Testis (tissue), 3 donors: ENCODE data around the gene PLPPR2. TPM values are rescaled to one million over a fixed set of nuclear protein-coding genes. Genes with fewer than 3 reads are reported as not detected.
"Not testable (repeated sequence)": the region's sequence is repeated elsewhere in the genome, so short reads cannot be mapped to it uniquely, and the experiment has no call there.

ENCODE experiments used
- DNase-seq: peaks from one replicate; pipeline ENCODE4 v3.0.0-alpha.2; 2019
- H3K27ac ChIP-seq, 2 donors: fragments of 200-600 bp; sonication (generic); one replicate each; pipeline ENCODE4 v1.5.1; 2019
- H3K27me3 ChIP-seq: fragments of 200-600 bp; sonication (generic); one replicate; pipeline ENCODE4 v1.5.1; 2019
- H3K36me3 ChIP-seq: fragments of 200-600 bp; sonication (generic); one replicate; pipeline ENCODE4 v1.5.1; 2017; ENCODE audit warnings: low read depth; ENCODE audit errors: missing control alignments
- H3K4me1 ChIP-seq: fragments of 200-600 bp; sonication (generic); one replicate; pipeline ENCODE4 v1.5.1; 2019
- H3K4me3 ChIP-seq, 2 donors: fragments of 200-600 bp; sonication (generic); one replicate each; pipeline ENCODE4 v1.5.1; 2017 to 2019
- H3K9me3 ChIP-seq: fragments of 200-600 bp; sonication (generic); one replicate; pipeline ENCODE4 v1.5.1; 2017
- POLR2A ChIP-seq: fragments of 450-650 bp; IDR thresholded peaks from one replicate; pipeline ENCODE4 v1.6.1; 2017; ENCODE audit warnings: antibody characterized with exemption, mild to moderate bottlenecking, moderate library complexity
- WGBS, 2 donors: methylation state at CpG; one replicate each; pipeline ENCODE4 v1.1.5; 2018; 5-methylcytosine and 5-hydroxymethylcytosine counted together
- intact Hi-C: fragments of 100-400 bp; cut with DNase I; formaldehyde crosslinking; loops from one replicate; pipeline ENCODE4 v1.15.1; 2023; ENCODE audit warnings: low total_unique reads
- polyA plus RNA-seq: library from polyadenylated mRNA; stranded (reverse); fragments of 350-450 nt; fragmentation: Illumina TruSeq; extraction: RNeasy Lipid Tissue Mini Kit (QIAGEN cat#74804); gene quantifications from one replicate; pipeline ENCODE4 v1.2.3, GENCODE V29; 2014; ENCODE audit warnings: low read depth, low replicate concordance; ENCODE audit not compliant: insufficient read depth
- total RNA-seq, 2 donors: library from RNA; depleted of rRNA; stranded (reverse); fragments of >200 nt; gene quantifications; one replicate each; pipeline ENCODE4 v1.2.3, GENCODE V29; 2016
- TF ChIP-seq, protein P1 (sequence below), 3 experiments: fragments of 450-650 bp in 2 of 3; fragments of 200-600 bp in 1 of 3; sonication (generic) in 1 of 3; IDR thresholded peaks; one replicate each; pipeline ENCODE4 v1.5.1; 2016 to 2019; ENCODE audit warnings: antibody characterized with exemption in 3 of 3, mild to moderate bottlenecking in 2 of 3, moderate library complexity in 1 of 3

PLPPR2 gene
- total and polyA plus RNA-seq, 3 donors from 2014 or later, result 20.3 to 28.9 (median 27.1) TPM

DNA sequence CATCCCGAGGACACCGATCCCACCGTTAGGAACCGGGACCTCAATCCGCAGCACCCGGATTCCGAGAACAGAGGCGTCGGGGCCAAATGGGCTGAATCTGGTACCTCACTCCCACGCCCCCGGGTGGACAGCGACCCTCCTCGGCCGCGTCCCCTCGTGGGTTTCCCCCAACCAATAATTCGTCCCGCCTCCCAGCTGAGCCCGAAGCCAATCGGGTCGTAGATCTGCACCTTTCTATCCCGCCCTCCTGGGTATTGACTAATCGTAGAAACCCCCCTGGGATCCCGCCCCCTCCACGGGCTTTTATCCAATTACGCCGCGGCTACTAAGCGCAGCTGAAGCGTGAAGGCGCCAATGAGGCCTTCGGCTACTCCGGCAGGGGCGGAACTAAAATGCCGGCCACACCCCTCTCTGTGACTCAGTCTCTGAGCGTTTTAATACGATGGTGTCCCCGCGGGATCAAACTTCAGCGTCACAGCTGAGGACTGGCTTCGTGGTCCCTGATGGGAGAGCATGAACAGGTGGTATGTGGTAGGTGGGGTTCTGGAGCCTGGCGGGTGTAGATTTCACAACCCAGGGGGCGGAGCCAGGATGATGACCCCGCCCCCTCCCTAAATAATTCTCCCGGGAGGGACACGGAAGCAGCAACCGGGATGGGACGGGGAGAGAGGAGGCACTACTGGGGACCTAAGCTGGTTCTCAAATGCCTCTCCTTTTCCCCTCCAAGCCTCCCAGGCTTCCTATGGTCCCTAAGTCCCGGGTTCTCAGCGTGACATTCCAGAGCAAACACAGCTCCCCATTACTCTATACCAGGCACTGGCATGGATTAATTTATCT lies 8.9 kb upstream of the PLPPR2 start, which contains the start of the genes CCDC159 and TMEM205:
Gene CCDC159, plus strand, starts transcription at position 416 of the 837 bp plus-strand sequence. Its CDS starts 88 bp downstream, at position 504.
Gene TMEM205, minus strand, starts transcription at position 165 of the 837 bp plus-strand sequence. CDS start 649 bp downstream, outside the sequence.
- WGBS, 2 donors, result 0% methylated on average over 26 to 34 of the region's 50 CpGs
- DNase-seq, result peak; percentile 99
- no peaks in the 10 kb centered on the region for H3K27me3 ChIP-seq
- no peaks in the 10 kb centered on the region for H3K36me3 ChIP-seq
- peak within 1 kb of the TSS; percentile 61 to 68 for H3K4me3 ChIP-seq
- intact Hi-C loops, result no loop called here
- H3K9me3 ChIP-seq, result no peaks in the 10 kb centered on the region
- peaks cover 9% of the 10 kb centered on the region for H3K4me1 ChIP-seq
- TF ChIP-seq, protein P1, sequence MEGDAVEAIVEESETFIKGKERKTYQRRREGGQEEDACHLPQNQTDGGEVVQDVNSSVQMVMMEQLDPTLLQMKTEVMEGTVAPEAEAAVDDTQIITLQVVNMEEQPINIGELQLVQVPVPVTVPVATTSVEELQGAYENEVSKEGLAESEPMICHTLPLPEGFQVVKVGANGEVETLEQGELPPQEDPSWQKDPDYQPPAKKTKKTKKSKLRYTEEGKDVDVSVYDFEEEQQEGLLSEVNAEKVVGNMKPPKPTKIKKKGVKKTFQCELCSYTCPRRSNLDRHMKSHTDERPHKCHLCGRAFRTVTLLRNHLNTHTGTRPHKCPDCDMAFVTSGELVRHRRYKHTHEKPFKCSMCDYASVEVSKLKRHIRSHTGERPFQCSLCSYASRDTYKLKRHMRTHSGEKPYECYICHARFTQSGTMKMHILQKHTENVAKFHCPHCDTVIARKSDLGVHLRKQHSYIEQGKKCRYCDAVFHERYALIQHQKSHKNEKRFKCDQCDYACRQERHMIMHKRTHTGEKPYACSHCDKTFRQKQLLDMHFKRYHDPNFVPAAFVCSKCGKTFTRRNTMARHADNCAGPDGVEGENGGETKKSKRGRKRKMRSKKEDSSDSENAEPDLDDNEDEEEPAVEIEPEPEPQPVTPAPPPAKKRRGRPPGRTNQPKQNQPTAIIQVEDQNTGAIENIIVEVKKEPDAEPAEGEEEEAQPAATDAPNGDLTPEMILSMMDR (IDR thresholded peaks at IDR 0.05), result no peak
- no peak for TF ChIP-seq POLR2A
- H3K27ac ChIP-seq, result peak within 1 kb of the TSS; percentile 57 to 87

DNA sequence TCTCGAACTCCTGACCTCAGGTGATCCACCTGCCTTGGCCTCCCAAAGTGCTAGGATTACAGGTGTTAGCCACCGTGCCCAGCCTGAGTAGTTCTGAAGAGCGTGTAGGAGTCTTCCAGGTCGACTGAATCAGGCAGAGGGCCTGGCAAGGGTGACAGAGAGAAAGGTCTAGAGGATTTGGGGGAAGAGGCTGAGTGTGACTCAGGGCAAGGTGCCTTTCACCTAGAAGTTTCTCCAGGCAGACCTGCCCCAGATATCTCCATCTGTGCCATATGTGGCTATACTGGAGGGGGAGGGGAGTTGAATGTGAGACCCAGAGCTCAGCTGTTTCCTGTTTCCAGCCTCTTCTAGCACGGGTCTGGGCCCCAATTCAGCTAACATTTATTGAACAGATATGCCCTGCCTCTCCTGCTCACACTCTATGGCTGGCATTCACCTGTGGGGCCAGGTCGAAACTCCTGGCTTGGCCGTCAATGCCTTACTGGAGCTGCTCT lies 7.6 kb upstream of the PLPPR2 start:
- intact Hi-C loops, result no loop called here
- Histone ChIP-seq H3K27me3 (no peaks in the 10 kb centered on the region), H3K27ac (no peak overlapping the region), H3K36me3 (no peaks in the 10 kb centered on the region), H3K4me1 (peaks cover 9% of the 10 kb centered on the region), H3K4me3 (no peak overlapping the region), H3K9me3 (no peaks in the 10 kb centered on the region)
- TF ChIP-seq, protein P1 (IDR thresholded peaks at IDR 0.05), result no peak
- no peak for TF ChIP-seq POLR2A
- 82% methylated on average over 7 of the region's 7 CpGs for WGBS, 2 donors
- no peak for DNase-seq

DNA sequence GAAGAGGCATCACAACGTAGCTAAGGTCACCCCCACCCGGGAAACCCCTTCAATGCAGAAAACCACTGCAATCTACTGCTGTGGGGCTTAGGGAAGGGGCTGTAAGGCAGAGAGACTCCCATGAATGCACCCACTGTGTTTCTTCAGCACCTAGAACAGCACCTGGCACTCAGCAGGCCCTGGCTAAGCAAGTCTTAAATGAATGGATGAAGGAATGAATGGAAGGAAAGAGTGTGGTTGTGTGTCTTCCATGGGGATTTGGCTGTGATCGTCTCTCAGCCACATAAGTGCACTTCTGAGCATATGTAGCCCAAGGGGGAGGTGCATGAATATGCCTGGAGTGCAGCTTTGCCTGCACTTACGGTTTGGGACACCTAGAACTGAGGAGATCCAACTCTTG lies 6.1 kb upstream of the PLPPR2 start:
- TF ChIP-seq, protein P1 (IDR thresholded peaks at IDR 0.05), result no peak
- no peak for TF ChIP-seq POLR2A
- Histone ChIP-seq H3K4me3 (no peak overlapping the region), H3K9me3 (no peaks in the 10 kb centered on the region), H3K36me3 (no peaks in the 10 kb centered on the region), H3K4me1 (peaks cover 9% of the 10 kb centered on the region), H3K27me3 (no peaks in the 10 kb centered on the region), H3K27ac (no peak overlapping the region)
- WGBS, 2 donors, result 96 to 100% methylated on average over 3 to 4 of the region's 4 CpGs
- intact Hi-C loops, result no loop called here
- DNase-seq, result no peak

DNA sequence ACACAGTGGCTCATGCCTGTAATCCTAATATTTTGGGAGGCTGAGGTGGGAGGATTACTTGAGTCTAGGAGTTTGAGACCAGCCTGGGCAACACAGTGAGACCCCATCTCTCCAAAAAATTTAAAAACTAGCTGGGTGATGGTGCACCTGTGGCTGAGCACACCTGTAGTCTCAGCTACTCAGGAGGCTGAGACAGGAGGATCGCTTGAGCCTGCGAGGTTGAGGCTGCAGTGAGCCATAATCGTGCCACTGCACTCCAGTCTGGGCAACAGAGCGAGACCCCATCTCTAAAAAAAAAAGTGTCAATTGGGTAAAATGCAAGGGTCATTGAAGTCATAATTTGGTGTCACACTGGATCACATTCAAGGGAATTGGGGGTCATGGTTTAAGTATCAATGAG lies 1.1 kb upstream of the PLPPR2 start:
- H3K27me3 ChIP-seq, intact Hi-C loops, H3K27ac ChIP-seq, H3K4me1 ChIP-seq, H3K36me3 ChIP-seq, H3K9me3 ChIP-seq, H3K4me3 ChIP-seq, DNase-seq: not testable (repeated sequence)
- 89 to 94% methylated on average over 4 of the region's 4 CpGs for WGBS, 2 donors

DNA sequence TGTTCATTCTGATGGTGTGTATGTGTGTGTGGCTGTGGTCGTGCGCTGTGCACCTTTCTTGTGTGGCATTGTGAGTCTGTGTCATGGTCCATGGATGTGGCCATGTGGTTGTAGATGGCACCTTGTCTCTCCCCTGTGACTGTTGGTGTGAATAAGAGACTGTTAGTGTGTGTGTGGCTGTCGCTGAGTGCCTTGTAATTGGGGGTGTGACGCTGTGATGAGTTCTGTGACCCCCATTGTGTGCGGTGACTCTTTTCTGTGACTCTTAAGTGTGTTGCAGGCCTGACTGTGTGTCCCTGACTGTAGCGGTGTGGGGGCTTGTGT lies 804 bp downstream of the PLPPR2 start:
- 81 to 94% methylated on average over 6 of the region's 6 CpGs for WGBS, 2 donors

More for the DNA sequence above, 804 bp downstream of the PLPPR2 start:
- H3K4me3 ChIP-seq, result peak overlapping the region; percentile 79 to 80
- no peak overlapping the region for H3K27ac ChIP-seq
- no peaks in the 10 kb centered on the region for H3K36me3 ChIP-seq
- H3K27me3 ChIP-seq, result no peaks in the 10 kb centered on the region
- no peak for TF ChIP-seq POLR2A
- TF ChIP-seq, protein P1 (IDR thresholded peaks at IDR 0.05), result no peak
- peaks cover 7% of the 10 kb centered on the region for H3K4me1 ChIP-seq
- intact Hi-C loops, result no loop called here
- no peaks in the 10 kb centered on the region for H3K9me3 ChIP-seq
- DNase-seq, result no peak
